H1 (cell line): Measurements from ENCODE around the gene CST7. TPM values are rescaled to one million over a fixed set of nuclear protein-coding genes. Genes with fewer than 3 reads are reported as not detected.

Experiments used
- CTCF ChIA-PET: fragments of 300-600 bp; sonication (Branson Sonifier 250); formaldehyde crosslinking; loops from one replicate; lab custom pipeline; 2021; ENCODE audit not compliant: partially characterized antibody; lab: Charles Lee
- POLR2A ChIA-PET: fragments of 300-600 bp; sonication (Branson Sonifier 250); formaldehyde crosslinking; loops from one replicate; lab custom pipeline; 2021; ENCODE audit warnings: inconsistent platforms; ENCODE audit not compliant: partially characterized antibody; lab: Charles Lee
- DNase-seq, 2 experiments: peaks; one replicate each; pipeline versions ENCODE4 v3.0.0 to v3.0.0-alpha.2; 2010 to 2022; ENCODE audit warnings: low spot score in 2 of 2, low read depth in 1 of 2, mixed read lengths in 1 of 2
- FAIRE-seq: peaks from 2 replicates; lab custom pipeline; 2011; peaks lifted over from hg19 to GRCh38; lab: Jason Lieb, UNC
- H2AFZ ChIP-seq: 2 replicates; pipeline ENCODE4 v1.8.1; 2012; ENCODE audit warnings: low read length, inconsistent platforms
- H2AK5ac ChIP-seq: 2 replicates; pipeline ENCODE4 v1.6.1; 2013; ENCODE audit warnings: low read depth, low read length
- H2BK120ac ChIP-seq: replicated peaks from 2 replicates; pipeline ENCODE3; 2013; ENCODE audit warnings: low read depth, low read length, inconsistent platforms
- H2BK12ac ChIP-seq: 2 replicates; pipeline ENCODE4 v1.6.1; 2013; ENCODE audit warnings: low read depth, low read length
- H2BK15ac ChIP-seq: 2 replicates; pipeline ENCODE4 v1.6.1; 2013; ENCODE audit warnings: low read length
- H2BK20ac ChIP-seq: 2 replicates; pipeline ENCODE4 v1.6.1; 2013; ENCODE audit warnings: low read length
- H2BK5ac ChIP-seq: 2 replicates; pipeline ENCODE4 v1.6.1; 2013; ENCODE audit warnings: low read depth, low read length
- H3K14ac ChIP-seq: 2 replicates; pipeline ENCODE4 v1.6.1; 2013; ENCODE audit warnings: inconsistent platforms; ENCODE audit not compliant: insufficient read length
- H3K18ac ChIP-seq: 2 replicates; pipeline ENCODE4 v1.6.1; 2013; ENCODE audit warnings: low read length; ENCODE audit errors: extremely low read depth
- H3K23ac ChIP-seq: 2 replicates; pipeline ENCODE4 v1.6.1; 2013; ENCODE audit warnings: inconsistent platforms; ENCODE audit not compliant: insufficient read length
- H3K23me2 ChIP-seq: 2 replicates; pipeline ENCODE4 v1.6.1; 2013; ENCODE audit warnings: low read depth, low read length
- H3K27ac ChIP-seq: 2 replicates; pipeline ENCODE4 v1.6.1; 2011; ENCODE audit warnings: low read depth, low read length, inconsistent platforms
- H3K27me3 ChIP-seq, 4 experiments: replicated peaks in 1 of 4; 1 replicate in 1 of 4; 2 replicates in 3 of 4; pipeline versions ENCODE4 v1.6.1 to v1.8.1; 2011 to 2013; ENCODE audit warnings: low read length in 3 of 4, mild to moderate bottlenecking in 3 of 4, inconsistent platforms in 2 of 4, mixed read lengths in 2 of 4, moderate library complexity in 1 of 4; ENCODE audit not compliant: control insufficient read depth in 3 of 4, insufficient read depth in 3 of 4; ENCODE audit errors: extremely low read depth in 1 of 4
- H3K36me3 ChIP-seq, 4 experiments: 2 replicates each; pipeline versions ENCODE4 v1.6.1 to v1.8.1; 2011 to 2013; ENCODE audit warnings: mild to moderate bottlenecking in 4 of 4, low read length in 3 of 4, moderate library complexity in 2 of 4, control low read depth in 1 of 4, inconsistent platforms in 1 of 4; ENCODE audit not compliant: insufficient read depth in 4 of 4, control insufficient read depth in 2 of 4
- H3K4ac ChIP-seq: replicated peaks from 2 replicates; pipeline ENCODE3; 2013; ENCODE audit warnings: low read length, low read depth, mixed read lengths, inconsistent platforms; ENCODE audit not compliant: insufficient read length
- H3K4me1 ChIP-seq, 4 experiments: replicated peaks in 1 of 4; 1 replicate in 1 of 4; 2 replicates in 3 of 4; pipeline versions ENCODE4 v1.6.1 to v1.8.1; 2011 to 2013; ENCODE audit warnings: low read length in 3 of 4, inconsistent platforms in 2 of 4, mixed read lengths in 1 of 4; ENCODE audit not compliant: insufficient read depth in 4 of 4, control insufficient read depth in 3 of 4
- H3K4me2 ChIP-seq, 2 experiments: 2 replicates each; pipeline versions ENCODE4 v1.6.1 to v1.8.1; 2011 to 2013; ENCODE audit warnings: low read depth in 2 of 2, low read length in 2 of 2, control low read depth in 1 of 2, inconsistent platforms in 1 of 2, mild to moderate bottlenecking in 1 of 2; ENCODE audit not compliant: insufficient read depth in 1 of 2
- H3K4me3 ChIP-seq, 4 experiments: fragments of 200-600, 300-600 bp in 1 of 4; sonication (generic), shearing (Covaris generic), sonication (Bioruptor Twin) in 1 of 4; 2 replicates each; pipeline versions ENCODE4 v1.5.1 to v1.8.1; 2011 to 2016; ENCODE audit warnings: low read length in 4 of 4, low read depth in 3 of 4, control low read depth in 2 of 4, inconsistent platforms in 2 of 4, mild to moderate bottlenecking in 2 of 4, mixed read lengths in 1 of 4, moderate library complexity in 1 of 4; ENCODE audit not compliant: insufficient read depth in 2 of 4; ENCODE audit errors: extremely low read depth in 1 of 4
- H3K56ac ChIP-seq: replicated peaks from 2 replicates; pipeline ENCODE3; 2013; ENCODE audit warnings: low read depth, mild to moderate bottlenecking, mixed read lengths, low read length, inconsistent platforms; ENCODE audit not compliant: insufficient read length
- H3K79me1 ChIP-seq: 2 replicates; pipeline ENCODE4 v1.6.1; 2013; ENCODE audit warnings: low read depth, low read length, control low read depth
- H3K79me2 ChIP-seq, 2 experiments: 2 replicates each; pipeline versions ENCODE4 v1.6.1 to v1.8.1; 2012 to 2013; ENCODE audit warnings: low read length in 2 of 2, mild to moderate bottlenecking in 2 of 2, inconsistent platforms in 1 of 2; ENCODE audit not compliant: insufficient read depth in 2 of 2, control insufficient read depth in 1 of 2
- H3K9ac ChIP-seq, 4 experiments: replicated peaks in 1 of 4; 1 replicate in 1 of 4; 2 replicates in 3 of 4; pipeline versions ENCODE4 v1.6.1 to v1.8.1; 2011 to 2013; ENCODE audit warnings: low read depth in 3 of 4, low read length in 3 of 4, control low read depth in 2 of 4, mild to moderate bottlenecking in 2 of 4, moderate library complexity in 2 of 4, inconsistent platforms in 1 of 4; ENCODE audit errors: extremely low read depth in 1 of 4
- H3K9me3 ChIP-seq, 2 experiments: 2 replicates each; pipeline versions ENCODE4 v1.6.1 to v1.8.1; 2012 to 2013; ENCODE audit warnings: mild to moderate bottlenecking in 2 of 2, moderate library complexity in 2 of 2, control low read depth in 1 of 2, inconsistent platforms in 1 of 2, low read depth in 1 of 2, low read length in 1 of 2, mixed read lengths in 1 of 2; ENCODE audit not compliant: insufficient read depth in 2 of 2
- H4K20me1 ChIP-seq, 2 experiments: replicated peaks in 1 of 2; 2 replicates each; pipeline versions ENCODE3 to v1.8.1; 2011 to 2013; ENCODE audit warnings: inconsistent platforms in 2 of 2, low read length in 2 of 2, mild to moderate bottlenecking in 1 of 2; ENCODE audit not compliant: insufficient read depth in 2 of 2, control insufficient read depth in 1 of 2
- H4K5ac ChIP-seq: 2 replicates; pipeline ENCODE4 v1.6.1; 2013; ENCODE audit warnings: low read length, low read depth, mixed read lengths, inconsistent platforms; ENCODE audit not compliant: insufficient read length
- H4K8ac ChIP-seq: 2 replicates; pipeline ENCODE4 v1.8.0; 2013; ENCODE audit warnings: mild to moderate bottlenecking, moderate library complexity, low read length, inconsistent platforms; ENCODE audit not compliant: insufficient read depth; ENCODE audit errors: extremely low read depth
- H4K91ac ChIP-seq: replicated peaks from 2 replicates; pipeline ENCODE3; 2013; ENCODE audit warnings: low read length, mixed read lengths, inconsistent platforms; ENCODE audit not compliant: insufficient read length
- EZH2 ChIP-seq: fragments of 200-600 bp; sonication (generic); IDR thresholded peaks from 2 replicates; pipeline ENCODE4 v1.7.1; 2012; ENCODE audit warnings: low read depth, mild to moderate bottlenecking, moderate library complexity, low read length, inconsistent platforms; ENCODE audit not compliant: severe bottlenecking
- FOSL1 ChIP-seq: IDR thresholded peaks from 2 replicates; pipeline ENCODE4 v1.6.1; 2011; ENCODE audit warnings: mild to moderate bottlenecking, low read depth, low read length, moderate library complexity; ENCODE audit not compliant: insufficient read depth
- POU5F1 ChIP-seq: IDR thresholded peaks from 2 replicates; pipeline ENCODE4 v1.6.1; 2011; ENCODE audit warnings: low read depth, mild to moderate bottlenecking, low read length, moderate library complexity
- SAP30 ChIP-seq: fragments of 300-600 bp; sonication (generic); IDR thresholded peaks from 2 replicates; pipeline ENCODE4 v1.7.1; 2012; ENCODE audit warnings: low read length, moderate library complexity, mild to moderate bottlenecking, inconsistent platforms; ENCODE audit not compliant: insufficient read depth, insufficient replicate concordance
- SP1 ChIP-seq: IDR thresholded peaks from 2 replicates; pipeline ENCODE4 v1.6.1; 2011; ENCODE audit warnings: low read depth, low read length
- WGBS, 2 experiments: shearing (Covaris generic) in 1 of 2; methylation state at CpG; one replicate each; pipeline versions ENCODE4 v1.1.6 to v1.1.7; 2013 to 2015; ENCODE audit warnings: low lambda C conversion rate in 2 of 2, mixed read lengths in 2 of 2, inconsistent platforms in 1 of 2, low coverage in 1 of 2, missing lambda C conversion rate in 1 of 2; ENCODE audit not compliant: insufficient replicate concordance in 2 of 2, insufficient coverage in 1 of 2, insufficient read length in 1 of 2; ENCODE audit errors: extremely low coverage in 1 of 2, missing lambda C conversion rate in 1 of 2; 5-methylcytosine and 5-hydroxymethylcytosine counted together
- polyA plus RNA-seq, 7 experiments: library from polyadenylated mRNA; depleted of rRNA in 3 of 7; stranded (reverse) in 5 of 7; unstranded in 2 of 7; fragments of >200 nt in 5 of 7; fragments of 200-250 nt in 2 of 7; gene quantifications; 1 replicate in 5 of 7; 2 replicates in 1 of 7; 4 replicates in 1 of 7; pipeline versions ENCODE4 v1.2.1 to v1.2.3, GENCODE V29; 2011 to 2013; ENCODE audit warnings: missing spikeins in 2 of 7, mixed read lengths in 2 of 7
- total RNA-seq: library from RNA; stranded (reverse); fragmentation: NEBNext Ultra II Directional; extraction: Animal tissue kit (Norgen Biotek cat#: 25700); gene quantifications from 2 replicates; pipeline ENCODE4 v1.2.1, GENCODE V29; 2021
- TF ChIP-seq, protein P1 (sequence below), 3 experiments: IDR thresholded peaks; 1 replicate in 2 of 3; 2 replicates in 1 of 3; pipeline versions ENCODE4 v1.5.1 to v1.6.1; 2011; ENCODE audit warnings: low read length in 3 of 3, mild to moderate bottlenecking in 3 of 3, inconsistent platforms in 2 of 3, low read depth in 1 of 3, moderate library complexity in 1 of 3; ENCODE audit not compliant: insufficient read depth in 1 of 3; ENCODE audit errors: control extremely low read depth in 1 of 3

The CST7 gene
- total and polyA plus RNA-seq, 2 of the 8 experiments (the other 6 are each of a cell fraction or from before 2014, with no cell fraction given): not detected

DNA sequence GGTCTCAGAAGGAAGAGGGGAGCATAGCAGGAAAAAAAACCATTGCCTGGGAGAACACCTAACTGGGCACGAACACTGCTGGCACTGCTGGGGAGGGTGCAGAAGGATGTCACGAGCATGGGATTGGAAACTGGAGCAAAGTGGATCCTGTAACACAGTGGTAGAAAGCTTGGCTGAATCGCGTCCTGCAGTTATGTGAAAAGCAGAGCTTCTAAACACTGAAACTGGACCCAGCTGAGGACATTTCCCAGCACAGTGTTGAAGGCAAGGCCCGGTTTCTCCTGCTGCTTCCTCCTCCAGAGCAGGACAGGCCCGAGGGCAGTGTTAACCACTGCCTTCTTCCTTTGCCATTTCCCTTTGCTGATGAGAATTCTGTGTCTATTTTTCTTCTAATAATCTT is 36.7 kb downstream of the CST7 start:
- Histone ChIP-seq H3K14ac (no peak overlapping the region), H4K5ac (no peak overlapping the region), H3K18ac (no peak overlapping the region), H3K27ac (no peak overlapping the region), H3K79me1 (peaks cover 10% of the 10 kb centered on the region), H2BK5ac (no peak overlapping the region), H2BK15ac (no peak overlapping the region), H3K4me2 (no peak overlapping the region), H2AFZ (no peak overlapping the region), H3K4me3 (no peak overlapping the region), H4K20me1 (peaks cover 0 to 2% of the 10 kb centered on the region in 2 experiments), H3K4me1 (no peaks in the 10 kb centered on the region), H3K23me2 (no peaks in the 10 kb centered on the region), H4K91ac (no peak overlapping the region), H3K9ac (no peak overlapping the region), H3K36me3 (peaks cover 0 to 11% (median 5%) of the 10 kb centered on the region in 4 experiments; a peak in 5 of 8 replicates), H3K79me2 (peaks cover 4 to 66% of the 10 kb centered on the region in 2 experiments), H3K9me3 (peaks cover 0 to under 1% of the 10 kb centered on the region in 2 experiments; a peak in 1 of 4 replicates), H2BK120ac (no peak overlapping the region), H3K4ac (no peak overlapping the region), H2BK20ac (no peak overlapping the region), H3K56ac (no peak overlapping the region), H4K8ac (no peak overlapping the region), H3K23ac (no peak overlapping the region), H2BK12ac (no peak overlapping the region), H3K27me3 (no peaks in the 10 kb centered on the region), H2AK5ac (no peak overlapping the region)
- DNase-seq: no peak
- ChIA-PET CTCF (interaction anchor here (1.1 to 1.6 kb wide), 3 partner anchors 9 to 201 kb away, joined by 3 to 5 read pairs (median 4); no protein-coding TSS in a partner anchor), POLR2A (no interaction called here)
- TF ChIP-seq EZH2 (no peak), FOSL1 (no peak), SP1 (no peak), SAP30 (no peak), POU5F1 (no peak)
- TF ChIP-seq, protein P1, sequence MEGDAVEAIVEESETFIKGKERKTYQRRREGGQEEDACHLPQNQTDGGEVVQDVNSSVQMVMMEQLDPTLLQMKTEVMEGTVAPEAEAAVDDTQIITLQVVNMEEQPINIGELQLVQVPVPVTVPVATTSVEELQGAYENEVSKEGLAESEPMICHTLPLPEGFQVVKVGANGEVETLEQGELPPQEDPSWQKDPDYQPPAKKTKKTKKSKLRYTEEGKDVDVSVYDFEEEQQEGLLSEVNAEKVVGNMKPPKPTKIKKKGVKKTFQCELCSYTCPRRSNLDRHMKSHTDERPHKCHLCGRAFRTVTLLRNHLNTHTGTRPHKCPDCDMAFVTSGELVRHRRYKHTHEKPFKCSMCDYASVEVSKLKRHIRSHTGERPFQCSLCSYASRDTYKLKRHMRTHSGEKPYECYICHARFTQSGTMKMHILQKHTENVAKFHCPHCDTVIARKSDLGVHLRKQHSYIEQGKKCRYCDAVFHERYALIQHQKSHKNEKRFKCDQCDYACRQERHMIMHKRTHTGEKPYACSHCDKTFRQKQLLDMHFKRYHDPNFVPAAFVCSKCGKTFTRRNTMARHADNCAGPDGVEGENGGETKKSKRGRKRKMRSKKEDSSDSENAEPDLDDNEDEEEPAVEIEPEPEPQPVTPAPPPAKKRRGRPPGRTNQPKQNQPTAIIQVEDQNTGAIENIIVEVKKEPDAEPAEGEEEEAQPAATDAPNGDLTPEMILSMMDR (IDR thresholded peaks at IDR 0.05; ENCODE audit: control extremely low read depth in 1 of 3, insufficient read depth in 1 of 3, low read depth in 1 of 3, low read length in 3 of 3): no peak
- WGBS, 2 experiments: 83% methylated on average over 6 of the region's 6 CpGs; no CpG with 5 or more reads in 1 of the 2 experiments
- FAIRE-seq: no peak
